Neuronal stem cell (in vitro differentiated cells): ENCODE data around the gene TBCC.

Experiments
- DNase-seq: peaks from one replicate; pipeline ENCODE4 v3.0.0-alpha.2; 2013; ENCODE audit warnings: low spot score
- H2AFZ ChIP-seq: one replicate; pipeline ENCODE4 v1.6.1; 2013; ENCODE audit warnings: mild to moderate bottlenecking, low read length, inconsistent platforms
- H2AK5ac ChIP-seq: 2 replicates; pipeline ENCODE4 v1.6.1; 2013; ENCODE audit warnings: low read depth, mild to moderate bottlenecking, inconsistent platforms, low read length, moderate library complexity, mixed read lengths
- H2BK120ac ChIP-seq: 2 replicates; pipeline ENCODE4 v1.6.1; 2013; ENCODE audit warnings: low read depth, mild to moderate bottlenecking, inconsistent platforms, low read length, moderate library complexity, mixed read lengths
- H2BK12ac ChIP-seq: one replicate; pipeline ENCODE4 v1.6.1; 2013; ENCODE audit warnings: low read length, inconsistent platforms
- H2BK15ac ChIP-seq: 2 replicates; pipeline ENCODE4 v1.6.1; 2013; ENCODE audit warnings: mild to moderate bottlenecking, low read length, inconsistent platforms, mixed read lengths
- H2BK5ac ChIP-seq: one replicate; pipeline ENCODE4 v1.6.1; 2013; ENCODE audit warnings: inconsistent platforms, mild to moderate bottlenecking, low read length, moderate library complexity
- H3K14ac ChIP-seq: one replicate; pipeline ENCODE4 v1.6.1; 2013; ENCODE audit warnings: low read length, inconsistent platforms
- H3K18ac ChIP-seq: 2 replicates; pipeline ENCODE4 v1.6.1; 2013; ENCODE audit warnings: low read length, inconsistent platforms
- H3K23ac ChIP-seq: 2 replicates; pipeline ENCODE4 v1.6.1; 2013; ENCODE audit warnings: low read depth, mild to moderate bottlenecking, mixed read lengths, low read length, inconsistent platforms; ENCODE audit not compliant: poor library complexity
- H3K27ac ChIP-seq: replicated peaks from 3 replicates; pipeline ENCODE4 v1.5.1; 2013; ENCODE audit warnings: low read length, inconsistent platforms
- H3K27me3 ChIP-seq, 3 experiments: 2 replicates each; pipeline ENCODE4 v1.6.1; 2013; ENCODE audit warnings: low read length in 3 of 3, mild to moderate bottlenecking in 2 of 3, inconsistent platforms in 1 of 3, low read depth in 1 of 3, mixed read lengths in 1 of 3, moderate library complexity in 1 of 3; ENCODE audit not compliant: control insufficient read depth in 3 of 3, insufficient read depth in 3 of 3
- H3K36me3 ChIP-seq, 2 donors: replicated peaks in 1 of 2; 2 replicates each; pipeline ENCODE4 v1.6.1; 2013; ENCODE audit warnings: low read length in 2 of 2; ENCODE audit not compliant: control insufficient read depth in 2 of 2, insufficient read depth in 2 of 2
- H3K4ac ChIP-seq: 2 replicates; pipeline ENCODE4 v1.6.1; 2013; ENCODE audit warnings: inconsistent platforms, mild to moderate bottlenecking, low read length, moderate library complexity
- H3K4me1 ChIP-seq, 2 donors: 1 replicate in 1 of 2; 2 replicates in 1 of 2; pipeline ENCODE4 v1.6.1; 2013; ENCODE audit warnings: low read length in 2 of 2, low read depth in 1 of 2; ENCODE audit not compliant: control insufficient read depth in 2 of 2, insufficient read depth in 1 of 2
- H3K4me2 ChIP-seq: one replicate; pipeline ENCODE4 v1.6.1; 2013; ENCODE audit warnings: mild to moderate bottlenecking, low read length, inconsistent platforms; ENCODE audit not compliant: insufficient read depth, poor library complexity, severe bottlenecking
- H3K4me3 ChIP-seq, 2 donors: 2 replicates each; pipeline ENCODE4 v1.5.1; 2013; ENCODE audit warnings: low read length in 2 of 2, mild to moderate bottlenecking in 2 of 2, inconsistent platforms in 1 of 2, moderate library complexity in 1 of 2
- H3K79me1 ChIP-seq: one replicate; pipeline ENCODE4 v1.6.1; 2013; ENCODE audit warnings: low read depth, mild to moderate bottlenecking, inconsistent platforms, low read length, moderate library complexity
- H3K9ac ChIP-seq: one replicate; pipeline ENCODE4 v1.6.1; 2013; ENCODE audit warnings: mild to moderate bottlenecking, low read depth, low read length, inconsistent platforms; ENCODE audit not compliant: poor library complexity
- H3K9me3 ChIP-seq, 2 donors: replicated peaks in 1 of 2; 2 replicates each; pipeline versions ENCODE3 to v1.6.1; 2013; ENCODE audit warnings: low read length in 2 of 2, mild to moderate bottlenecking in 2 of 2, inconsistent platforms in 1 of 2, low read depth in 1 of 2, mixed read lengths in 1 of 2, moderate library complexity in 1 of 2; ENCODE audit not compliant: control insufficient read depth in 2 of 2, insufficient read depth in 1 of 2
- H4K8ac ChIP-seq: one replicate; pipeline ENCODE4 v1.6.1; 2013; ENCODE audit warnings: low read depth, mild to moderate bottlenecking, inconsistent platforms, low read length, moderate library complexity
- H4K91ac ChIP-seq: one replicate; pipeline ENCODE4 v1.6.1; 2013; ENCODE audit warnings: low read length, low read depth, mild to moderate bottlenecking, inconsistent platforms; ENCODE audit not compliant: poor library complexity
- WGBS, 2 donors: extraction: QIAGEN DNeasy Blood & Tissue Kit; methylation state at CpG; one replicate each; pipeline ENCODE4 v1.1.7; 2013; ENCODE audit warnings: missing lambda C conversion rate in 2 of 2, mixed read lengths in 1 of 2; ENCODE audit not compliant: insufficient read length in 2 of 2, insufficient replicate concordance in 1 of 2; ENCODE audit errors: extremely low coverage in 2 of 2; 5-methylcytosine and 5-hydroxymethylcytosine counted together

Gene TBCC

GRCh38 chr6:42782689-42783176 lies 36.8 kb upstream of the TBCC start:
- peaks cover 4% of the 10 kb centered on the region for H3K79me1 ChIP-seq
- H2AFZ ChIP-seq = peak overlapping the region; percentile 70
- no CpG with 5 or more reads among the region's 51 CpGs for WGBS, 2 donors
- peaks cover 0 to 16% of the 10 kb centered on the region in 2 donors for H3K36me3 ChIP-seq
- H3K4me3 ChIP-seq = peak overlapping the region; percentile 91 to 97
- H3K14ac ChIP-seq = peak overlapping the region; percentile 100
- H2AK5ac ChIP-seq = peak overlapping the region; percentile 99
- peaks cover 5 to 8% of the 10 kb centered on the region in 2 donors for H3K4me1 ChIP-seq
- H3K23ac ChIP-seq = peak overlapping the region; percentile 99
- H4K8ac ChIP-seq = no peak overlapping the region
- H3K4me2 ChIP-seq = peak overlapping the region; percentile 72
- peak overlapping the region; percentile 99 for H3K4ac ChIP-seq
- H3K9me3 ChIP-seq = peaks cover 0 to 4% of the 10 kb centered on the region in 2 donors
- peak overlapping the region; percentile 99 for H2BK5ac ChIP-seq
- no peak overlapping the region for H4K91ac ChIP-seq
- peak overlapping the region; percentile 100 for H3K18ac ChIP-seq
- peak overlapping the region; percentile 99 for H3K9ac ChIP-seq
- H2BK120ac ChIP-seq = peak overlapping the region; percentile 81
- no peaks in the 10 kb centered on the region for H3K27me3 ChIP-seq
- no peak overlapping the region for H2BK12ac ChIP-seq
- peak overlapping the region; percentile 97 for H2BK15ac ChIP-seq
- peak overlapping the region; percentile 97 for H3K27ac ChIP-seq
- peak; percentile 78 for DNase-seq

GRCh38 chr6:42781796-42782688 lies 36.1 kb upstream of the TBCC start, which contains the start of gene BICRAL:
BICRAL (plus strand) TSS chr6:42782052; CDS start chr6:42822023, 39,971 bp downstream.
- Histone ChIP-seq H2AK5ac (peak within 1 kb of the TSS; percentile 99), H3K14ac (no peak within 1 kb of the TSS)
- DNase-seq = peak; percentile 53

GRCh38 chr6:42781546-42781795 lies 35.6 kb upstream of the TBCC start:
- no peak overlapping the region for H3K4ac ChIP-seq
- H3K79me1 ChIP-seq = peaks cover 2% of the 10 kb centered on the region
- no peaks in the 10 kb centered on the region for H3K27me3 ChIP-seq
- H3K4me2 ChIP-seq = peak overlapping the region; percentile 72
- H2BK5ac ChIP-seq = no peak overlapping the region
- H3K36me3 ChIP-seq = peaks cover 0 to 9% of the 10 kb centered on the region in 2 donors
- no peak overlapping the region for H3K27ac ChIP-seq
- H3K9me3 ChIP-seq = peaks cover 0 to 4% of the 10 kb centered on the region in 2 donors
- H3K4me1 ChIP-seq = peaks cover 4 to 5% of the 10 kb centered on the region in 2 donors
- no peak overlapping the region for H3K18ac ChIP-seq
- H2BK12ac ChIP-seq = no peak overlapping the region
- no peak overlapping the region for H3K9ac ChIP-seq
- H3K23ac ChIP-seq = no peak overlapping the region
- WGBS, 2 donors = no CpG with 5 or more reads among the region's 4 CpGs
- H3K14ac ChIP-seq = no peak overlapping the region
- H2AFZ ChIP-seq = no peak overlapping the region
- H2AK5ac ChIP-seq = no peak overlapping the region
- H2BK15ac ChIP-seq = no peak overlapping the region
- H4K8ac ChIP-seq = no peak overlapping the region
- no peak overlapping the region for H4K91ac ChIP-seq
- H2BK120ac ChIP-seq = no peak overlapping the region
- H3K4me3 ChIP-seq = peak overlapping the region in 1 of 2 donors; percentile 91
- DNase-seq = no peak

More at GRCh38 chr6:42781796-42782688, 36.1 kb upstream of the TBCC start, which contains the start of gene BICRAL:
- Histone ChIP-seq H3K9ac (peak within 1 kb of the TSS; percentile 99), H3K18ac (peak within 1 kb of the TSS; percentile 100), H3K4ac (no peak within 1 kb of the TSS), H2AFZ (peak within 1 kb of the TSS; percentile 72), H3K27ac (peak within 1 kb of the TSS; percentile 97), H3K9me3 (peaks cover 0 to 4% of the 10 kb centered on the region in 2 donors), H2BK12ac (no peak within 1 kb of the TSS), H3K36me3 (peaks cover 0 to 11% of the 10 kb centered on the region in 2 donors), H3K4me1 (peaks cover 5 to 7% of the 10 kb centered on the region in 2 donors), H2BK120ac (peak within 1 kb of the TSS; percentile 81), H3K4me3 (peak within 1 kb of the TSS; percentile 91 to 97), H3K4me2 (peak within 1 kb of the TSS; percentile 72), H3K79me1 (peaks cover 3% of the 10 kb centered on the region), H4K8ac (no peak within 1 kb of the TSS), H2BK15ac (no peak within 1 kb of the TSS), H2BK5ac (peak within 1 kb of the TSS; percentile 99), H4K91ac (no peak within 1 kb of the TSS), H3K27me3 (no peaks in the 10 kb centered on the region), H3K23ac (peak within 1 kb of the TSS; percentile 99)
- WGBS, 2 donors = no CpG with 5 or more reads among the region's 70 CpGs

- H3K4me3 ChIP-seq = no peak overlapping the region
- no peak overlapping the region for H4K8ac ChIP-seq
- no peak overlapping the region for H3K18ac ChIP-seq
- H3K9me3 ChIP-seq = no peaks in the 10 kb centered on the region
- H3K27me3 ChIP-seq = no peaks in the 10 kb centered on the region
- no peak overlapping the region for H4K91ac ChIP-seq
- no peak overlapping the region for H3K27ac ChIP-seq
- H2AFZ ChIP-seq = no peak overlapping the region
- H2BK12ac ChIP-seq = no peak overlapping the region
- H2BK5ac ChIP-seq = no peak overlapping the region
- no peaks in the 10 kb centered on the region for H3K79me1 ChIP-seq
- H2BK120ac ChIP-seq = no peak overlapping the region
- H2AK5ac ChIP-seq = no peak overlapping the region
- H3K9ac ChIP-seq = no peak overlapping the region
- H3K23ac ChIP-seq = no peak overlapping the region
- no peak overlapping the region for H3K14ac ChIP-seq
- peaks cover 0 to under 1% of the 10 kb centered on the region in 2 donors for H3K36me3 ChIP-seq
- WGBS, 2 donors = no CpG with 5 or more reads among the region's 6 CpGs
- no peak overlapping the region for H2BK15ac ChIP-seq
- no peak overlapping the region for H3K4me2 ChIP-seq
- no peak overlapping the region for H3K4ac ChIP-seq
- no peak for DNase-seq
- H3K4me1 ChIP-seq = peaks cover 0 to 3% of the 10 kb centered on the region in 2 donors
Measured at GRCh38 chr6:42779521-42779920, 33.6 kb upstream of the TBCC start.
